OCI-LY1 (cell line): ENCODE results near the gene VSIG8.

Experiments
- H2AFZ ChIP-seq: fragments of 200-600 bp; sonication (generic), shearing (Covaris generic); 2 replicates; pipeline ENCODE4 v1.6.0; 2014; ENCODE audit warnings: antibody characterized with exemption, mild to moderate bottlenecking, low read length
- H3F3A ChIP-seq: fragments of 200-600 bp; sonication (generic), shearing (Covaris generic); 2 replicates; pipeline ENCODE4 v1.6.0; 2014; ENCODE audit warnings: mild to moderate bottlenecking, antibody characterized with exemption, low read length, moderate library complexity; ENCODE audit not compliant: insufficient read depth
- H3K27ac ChIP-seq: fragments of 200-600 bp; sonication (generic); 2 replicates; pipeline ENCODE4 v1.5.1; 2014; ENCODE audit warnings: low read length, mixed run types, mild to moderate bottlenecking, low read depth; ENCODE audit not compliant: poor library complexity, severe bottlenecking
- H3K27me3 ChIP-seq: fragments of 200-600 bp; sonication (generic); 2 replicates; pipeline ENCODE4 v1.6.0; 2014; ENCODE audit warnings: antibody characterized with exemption, mild to moderate bottlenecking, low read length, moderate library complexity; ENCODE audit not compliant: insufficient read depth
- H3K36me3 ChIP-seq: fragments of 200-600 bp; sonication (generic); 2 replicates; pipeline ENCODE4 v1.6.1; 2014; ENCODE audit warnings: mild to moderate bottlenecking, antibody characterized with exemption, low read length, moderate library complexity, mixed read lengths; ENCODE audit not compliant: insufficient read depth
- H3K4me1 ChIP-seq: fragments of 200-600 bp; sonication (generic); 2 replicates; pipeline ENCODE4 v1.5.1; 2014; ENCODE audit warnings: mild to moderate bottlenecking, low read length, moderate library complexity; ENCODE audit not compliant: insufficient read depth, severe bottlenecking
- H3K4me2 ChIP-seq: fragments of 200-600 bp; sonication (generic), shearing (Covaris generic); 2 replicates; pipeline ENCODE4 v1.6.1; 2014; ENCODE audit warnings: low read length
- H3K4me3 ChIP-seq: fragments of 200-600 bp; sonication (generic); 2 replicates; pipeline ENCODE4 v1.5.1; 2014; ENCODE audit warnings: low read length, low read depth, mild to moderate bottlenecking, mixed read lengths; ENCODE audit not compliant: poor library complexity, severe bottlenecking
- H3K79me2 ChIP-seq: fragments of 200-600 bp; shearing (Covaris generic); 2 replicates; pipeline ENCODE4 v1.6.1; 2016; ENCODE audit warnings: mixed run types, low read length, mixed read lengths; ENCODE audit not compliant: insufficient read depth
- H3K9ac ChIP-seq: fragments of 200-600 bp; sonication (generic), shearing (Covaris generic); 2 replicates; pipeline ENCODE4 v1.6.1; 2014; ENCODE audit warnings: mild to moderate bottlenecking, low read length, mixed read lengths
- H3K9me2 ChIP-seq: fragments of 200-600 bp; sonication (generic), shearing (Covaris generic); 2 replicates; pipeline ENCODE4 v1.6.1; 2014; ENCODE audit warnings: low read depth, mild to moderate bottlenecking, low read length, mixed read lengths
- H3K9me3 ChIP-seq: fragments of 200-600 bp; shearing (Covaris generic); 2 replicates; pipeline ENCODE4 v1.6.1; 2014; ENCODE audit warnings: low read length, mixed read lengths
- H4K20me1 ChIP-seq: fragments of 200-600 bp; sonication (generic), shearing (Covaris generic); 2 replicates; pipeline ENCODE4 v1.6.0; 2016; ENCODE audit warnings: mild to moderate bottlenecking, low read length; ENCODE audit not compliant: insufficient read depth
- EZH2 ChIP-seq: fragments of 200-600 bp; sonication (generic), shearing (Covaris generic); IDR thresholded peaks from 2 replicates; pipeline ENCODE4 v1.8.0; 2017; ENCODE audit warnings: borderline replicate concordance, mixed run types, mild to moderate bottlenecking, antibody characterized with exemption, low read length, moderate library complexity, mixed read lengths
- TF ChIP-seq, protein P1 (sequence below): fragments of 200-600 bp; sonication (generic), shearing (Covaris generic); IDR thresholded peaks from 2 replicates; pipeline ENCODE4 v1.5.1; 2017; ENCODE audit warnings: mild to moderate bottlenecking, antibody characterized with exemption, low read length, moderate library complexity, mixed read lengths

Gene VSIG8

GRCh38 chr1:159829273-159829634 lies 33.2 kb downstream of the VSIG8 start:
- TF ChIP-seq, protein P1, sequence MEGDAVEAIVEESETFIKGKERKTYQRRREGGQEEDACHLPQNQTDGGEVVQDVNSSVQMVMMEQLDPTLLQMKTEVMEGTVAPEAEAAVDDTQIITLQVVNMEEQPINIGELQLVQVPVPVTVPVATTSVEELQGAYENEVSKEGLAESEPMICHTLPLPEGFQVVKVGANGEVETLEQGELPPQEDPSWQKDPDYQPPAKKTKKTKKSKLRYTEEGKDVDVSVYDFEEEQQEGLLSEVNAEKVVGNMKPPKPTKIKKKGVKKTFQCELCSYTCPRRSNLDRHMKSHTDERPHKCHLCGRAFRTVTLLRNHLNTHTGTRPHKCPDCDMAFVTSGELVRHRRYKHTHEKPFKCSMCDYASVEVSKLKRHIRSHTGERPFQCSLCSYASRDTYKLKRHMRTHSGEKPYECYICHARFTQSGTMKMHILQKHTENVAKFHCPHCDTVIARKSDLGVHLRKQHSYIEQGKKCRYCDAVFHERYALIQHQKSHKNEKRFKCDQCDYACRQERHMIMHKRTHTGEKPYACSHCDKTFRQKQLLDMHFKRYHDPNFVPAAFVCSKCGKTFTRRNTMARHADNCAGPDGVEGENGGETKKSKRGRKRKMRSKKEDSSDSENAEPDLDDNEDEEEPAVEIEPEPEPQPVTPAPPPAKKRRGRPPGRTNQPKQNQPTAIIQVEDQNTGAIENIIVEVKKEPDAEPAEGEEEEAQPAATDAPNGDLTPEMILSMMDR = peak; percentile 62
- no peak for TF ChIP-seq EZH2
- H3K9ac ChIP-seq = no peak overlapping the region
- H3K27ac ChIP-seq = no peak overlapping the region

DNA sequence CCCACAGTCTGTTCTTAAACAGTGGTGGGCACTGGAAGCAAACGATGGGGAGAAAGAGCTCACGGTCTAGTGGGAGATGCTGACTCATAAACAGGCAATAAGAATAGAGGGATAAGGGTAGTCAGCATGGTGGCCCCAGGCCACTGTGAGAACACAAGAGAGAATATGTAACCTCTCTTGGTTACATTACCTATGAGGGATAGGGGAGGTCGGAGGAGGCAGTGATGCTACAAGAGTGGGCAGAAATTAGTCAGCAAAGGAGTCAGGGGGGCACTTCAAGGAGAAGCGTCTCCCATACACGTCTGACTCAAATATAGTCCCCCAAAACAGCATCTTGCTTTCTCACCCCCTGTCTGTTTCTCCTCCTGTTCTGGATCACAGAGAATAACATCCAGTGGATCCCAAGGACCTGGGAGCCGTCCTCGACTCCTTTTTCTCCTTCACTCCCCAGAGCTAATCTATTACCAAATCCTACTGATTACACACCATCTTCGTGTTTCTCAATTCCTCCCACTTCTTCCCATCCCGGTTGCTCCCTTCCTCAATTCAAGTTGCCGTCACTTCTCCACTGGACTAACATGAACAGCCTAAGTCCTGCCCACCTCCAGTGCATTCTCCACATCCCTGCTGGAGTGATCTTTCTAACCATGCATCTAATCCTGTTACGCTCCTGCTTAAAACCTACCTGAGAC lies 33.7 kb downstream of the VSIG8 start:
- no peak for TF ChIP-seq EZH2
- TF ChIP-seq, protein P1 = no peak
- no peak overlapping the region for H3K4me3 ChIP-seq
- no peaks in the 10 kb centered on the region for H3K36me3 ChIP-seq
- no peaks in the 10 kb centered on the region for H3K9me3 ChIP-seq
- no peak overlapping the region for H3K4me2 ChIP-seq
- H3K9ac ChIP-seq = no peak overlapping the region
- H3K9me2 ChIP-seq = no peaks in the 10 kb centered on the region
- no peaks in the 10 kb centered on the region for H3F3A ChIP-seq
- H3K27me3 ChIP-seq = peaks cover 2% of the 10 kb centered on the region; the same call in 1 of the 2 replicates
- no peak overlapping the region for H3K27ac ChIP-seq
- H3K4me1 ChIP-seq = no peaks in the 10 kb centered on the region
- H4K20me1 ChIP-seq = no peaks in the 10 kb centered on the region
- H2AFZ ChIP-seq = no peak overlapping the region
- H3K79me2 ChIP-seq = no peaks in the 10 kb centered on the region

More at GRCh38 chr1:159829273-159829634, 33.2 kb downstream of the VSIG8 start:
- H2AFZ ChIP-seq = no peak overlapping the region
- no peaks in the 10 kb centered on the region for H3K9me2 ChIP-seq
- no peaks in the 10 kb centered on the region for H3F3A ChIP-seq
- H3K79me2 ChIP-seq = no peaks in the 10 kb centered on the region
- H3K4me2 ChIP-seq = no peak overlapping the region
- no peaks in the 10 kb centered on the region for H4K20me1 ChIP-seq
- no peaks in the 10 kb centered on the region; the same call in 1 of the 2 replicates for H3K27me3 ChIP-seq
- H3K4me3 ChIP-seq = no peak overlapping the region
- H3K36me3 ChIP-seq = no peaks in the 10 kb centered on the region
- H3K4me1 ChIP-seq = no peaks in the 10 kb centered on the region
- H3K9me3 ChIP-seq = no peaks in the 10 kb centered on the region

- H4K20me1 ChIP-seq = no peaks in the 10 kb centered on the region
- H3K4me3 ChIP-seq = no peak overlapping the region
- no peaks in the 10 kb centered on the region for H3K9me2 ChIP-seq
- H3K4me1 ChIP-seq = no peaks in the 10 kb centered on the region
- no peaks in the 10 kb centered on the region for H3K36me3 ChIP-seq
- H3K27ac ChIP-seq = no peak overlapping the region
- no peaks in the 10 kb centered on the region for H3K79me2 ChIP-seq
- H3K9me3 ChIP-seq = no peaks in the 10 kb centered on the region
- H3K27me3 ChIP-seq = peaks cover 6% of the 10 kb centered on the region; the same call in 1 of the 2 replicates
- H3F3A ChIP-seq = no peaks in the 10 kb centered on the region
- TF ChIP-seq, protein P1 = no peak
- no peak for TF ChIP-seq EZH2
- H3K9ac ChIP-seq = no peak overlapping the region
- no peak overlapping the region for H2AFZ ChIP-seq
- H3K4me2 ChIP-seq = no peak overlapping the region
These were observed 34.3 kb downstream of the VSIG8 start for GRCh38 chr1:159828176-159828575.
